ENCODE results near the gene BDP1. TPM values are rescaled to one million over a fixed set of nuclear protein-coding genes. Genes with fewer than 3 reads are reported as not detected.
"Not testable (repeated sequence)": the region's sequence is repeated elsewhere in the genome, so short reads cannot be mapped to it uniquely, and the experiment has no call there.

The BDP1 gene, protein sequence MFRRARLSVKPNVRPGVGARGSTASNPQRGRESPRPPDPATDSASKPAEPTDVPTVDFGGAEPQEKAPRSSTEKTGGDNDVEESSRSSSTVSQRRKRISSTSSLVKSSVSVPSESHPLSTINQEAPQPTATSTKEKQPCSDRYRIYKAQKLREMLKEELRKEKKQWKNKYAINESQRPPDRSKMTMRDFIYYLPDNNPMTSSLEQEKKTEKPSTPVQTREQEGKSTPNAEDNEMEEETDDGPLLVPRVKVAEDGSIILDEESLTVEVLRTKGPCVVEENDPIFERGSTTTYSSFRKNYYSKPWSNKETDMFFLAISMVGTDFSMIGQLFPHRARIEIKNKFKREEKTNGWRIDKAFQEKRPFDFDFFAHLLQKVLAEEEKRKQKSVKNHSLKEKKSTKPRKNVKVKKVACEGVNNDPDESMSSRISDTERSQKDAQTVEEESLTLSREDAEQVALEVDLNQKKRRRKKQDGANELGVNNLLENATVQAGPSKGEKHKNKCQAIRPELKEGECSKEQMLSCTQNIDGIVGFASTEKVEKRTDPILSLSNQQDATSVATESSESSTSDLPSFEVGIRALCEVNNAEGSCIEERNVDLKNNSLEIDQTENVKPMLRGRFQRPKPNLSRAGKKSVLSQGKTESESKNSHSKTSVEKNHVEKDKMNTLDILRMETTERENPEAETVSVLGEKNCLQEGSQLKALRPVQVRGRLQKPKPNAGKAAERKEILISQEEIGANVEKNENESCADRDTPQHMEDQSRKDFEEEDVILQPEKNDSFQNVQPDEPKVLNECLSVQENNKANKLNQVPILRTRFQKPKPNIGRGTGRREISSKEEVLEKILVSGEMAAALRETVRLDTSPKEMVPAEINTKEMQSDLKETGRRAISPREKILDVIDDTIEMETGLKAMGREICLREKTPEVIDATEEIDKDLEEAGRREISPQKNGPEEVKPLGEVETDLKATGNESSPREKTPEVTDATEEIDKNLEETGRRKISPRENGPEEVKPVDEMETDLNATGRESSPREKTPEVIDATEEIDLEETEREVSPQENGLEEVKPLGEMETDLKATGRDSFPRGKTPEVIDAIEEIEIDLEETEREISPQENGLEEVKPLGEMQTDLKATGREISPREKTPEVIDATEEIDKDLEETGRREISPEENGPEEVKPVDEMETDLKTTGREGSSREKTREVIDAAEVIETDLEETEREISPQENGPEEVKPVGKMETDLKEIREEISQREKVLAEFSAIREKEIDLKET (N-terminal part only)
- total RNA-seq = 10 to 100 TPM; 41.8 to 75.3 (median 52.9) TPM

DNA sequence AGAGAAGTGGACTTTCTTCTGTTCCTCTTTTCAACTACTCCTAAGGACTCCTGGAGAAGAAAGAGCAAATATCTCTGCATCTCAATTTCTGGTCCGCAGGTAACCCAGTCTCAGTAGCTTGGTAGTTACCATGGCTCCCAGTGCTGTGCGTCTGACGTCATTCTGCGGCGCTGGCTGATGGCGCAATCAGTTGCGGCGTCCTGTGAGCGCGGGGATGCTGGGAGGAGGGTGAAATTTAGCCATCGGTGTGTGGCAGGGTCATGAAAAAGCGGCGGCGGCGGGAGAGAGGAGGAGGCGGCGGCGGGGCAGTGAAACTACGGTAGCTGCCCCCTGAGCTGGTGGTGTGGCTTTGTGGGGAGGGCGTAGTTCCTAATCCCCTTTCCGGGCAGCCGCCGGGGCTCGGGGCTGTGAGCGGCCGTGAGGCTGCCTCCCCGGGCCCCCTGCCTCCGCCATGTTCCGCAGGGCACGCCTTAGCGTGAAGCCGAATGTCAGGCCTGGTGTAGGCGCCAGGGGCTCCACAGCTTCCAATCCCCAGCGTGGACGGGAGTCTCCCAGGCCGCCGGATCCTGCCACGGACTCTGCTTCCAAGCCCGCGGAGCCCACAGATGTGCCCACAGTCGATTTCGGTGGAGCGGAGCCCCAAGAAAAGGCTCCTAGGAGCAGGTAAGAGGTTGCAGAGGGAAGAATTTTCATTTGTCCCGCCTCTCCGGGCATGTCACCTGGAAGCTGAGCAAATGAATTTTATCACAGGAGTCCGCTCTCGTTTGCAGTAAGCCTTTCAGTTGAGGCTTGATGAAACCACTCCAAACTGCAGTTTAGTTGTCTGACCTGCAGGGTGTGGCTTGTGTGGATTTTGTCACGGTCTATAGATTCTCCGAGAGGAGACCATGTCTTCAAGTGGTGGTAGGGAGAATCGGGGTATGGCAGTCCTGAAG is at the start of gene BDP1:
Gene BDP1, plus strand, starts transcription at position 225 of the 935 bp plus-strand sequence. Its CDS starts 227 bp downstream, at position 452.
- WGBS, 2 donors = 0 to 2% methylated on average over 29 to 40 of the region's 50 CpGs
- Histone ChIP-seq H3K4me1 (peaks cover 6 to 10% of the 10 kb centered on the region in 2 donors), H3K9me3 (no peaks in the 10 kb centered on the region), H3K4me3 (replicated peaks in 1 of 3) (peak within 1 kb of the TSS; percentile 55 to 75 (median 70)), H3K27ac (peak within 1 kb of the TSS; percentile 91 to 93 (median 91)), H3K27me3 (no peaks in the 10 kb centered on the region), H3K36me3 (peaks cover 14 to 15% of the 10 kb centered on the region in 2 donors)
- intact Hi-C loops (cut with DNase I) = no loop called here
- TF ChIP-seq POLR2A (IDR thresholded peaks at IDR 0.05) = peak in 1 of 2 donors; percentile 76
- TF ChIP-seq, protein P1, sequence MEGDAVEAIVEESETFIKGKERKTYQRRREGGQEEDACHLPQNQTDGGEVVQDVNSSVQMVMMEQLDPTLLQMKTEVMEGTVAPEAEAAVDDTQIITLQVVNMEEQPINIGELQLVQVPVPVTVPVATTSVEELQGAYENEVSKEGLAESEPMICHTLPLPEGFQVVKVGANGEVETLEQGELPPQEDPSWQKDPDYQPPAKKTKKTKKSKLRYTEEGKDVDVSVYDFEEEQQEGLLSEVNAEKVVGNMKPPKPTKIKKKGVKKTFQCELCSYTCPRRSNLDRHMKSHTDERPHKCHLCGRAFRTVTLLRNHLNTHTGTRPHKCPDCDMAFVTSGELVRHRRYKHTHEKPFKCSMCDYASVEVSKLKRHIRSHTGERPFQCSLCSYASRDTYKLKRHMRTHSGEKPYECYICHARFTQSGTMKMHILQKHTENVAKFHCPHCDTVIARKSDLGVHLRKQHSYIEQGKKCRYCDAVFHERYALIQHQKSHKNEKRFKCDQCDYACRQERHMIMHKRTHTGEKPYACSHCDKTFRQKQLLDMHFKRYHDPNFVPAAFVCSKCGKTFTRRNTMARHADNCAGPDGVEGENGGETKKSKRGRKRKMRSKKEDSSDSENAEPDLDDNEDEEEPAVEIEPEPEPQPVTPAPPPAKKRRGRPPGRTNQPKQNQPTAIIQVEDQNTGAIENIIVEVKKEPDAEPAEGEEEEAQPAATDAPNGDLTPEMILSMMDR (IDR thresholded peaks at IDR 0.05) = peak in 4 of 6 experiments; percentile 24 to 50 (median 34)
- peak; percentile 97 for DNase-seq

DNA sequence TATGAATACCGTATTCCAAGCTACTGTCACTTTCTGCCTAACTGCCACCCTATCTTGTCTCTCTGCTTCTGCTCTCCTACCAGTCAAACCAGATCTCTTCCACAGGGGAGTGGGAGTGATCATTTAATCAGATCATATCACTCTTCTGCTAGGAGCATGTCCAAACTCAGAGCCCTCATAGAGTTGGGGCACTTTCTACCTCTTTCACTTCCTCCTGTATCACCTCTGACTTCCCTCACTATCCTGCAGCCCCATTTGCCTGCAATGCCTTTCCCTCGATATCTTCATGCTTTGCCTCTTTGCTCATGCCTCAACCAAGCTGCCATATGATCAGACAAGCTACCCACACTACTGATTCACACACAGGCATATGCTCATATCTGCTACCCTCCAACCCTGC is 45.4 kb upstream of the BDP1 start:
- 75 to 77% methylated on average over 2 of the region's 2 CpGs for WGBS, 2 donors
- H3K9me3 ChIP-seq; H3K36me3 ChIP-seq; intact Hi-C loops (cut with DNase I); DNase-seq; H3K4me3 ChIP-seq (replicated peaks in 1 of 3); H3K4me1 ChIP-seq; H3K27ac ChIP-seq; H3K27me3 ChIP-seq: not testable (repeated sequence)

DNA sequence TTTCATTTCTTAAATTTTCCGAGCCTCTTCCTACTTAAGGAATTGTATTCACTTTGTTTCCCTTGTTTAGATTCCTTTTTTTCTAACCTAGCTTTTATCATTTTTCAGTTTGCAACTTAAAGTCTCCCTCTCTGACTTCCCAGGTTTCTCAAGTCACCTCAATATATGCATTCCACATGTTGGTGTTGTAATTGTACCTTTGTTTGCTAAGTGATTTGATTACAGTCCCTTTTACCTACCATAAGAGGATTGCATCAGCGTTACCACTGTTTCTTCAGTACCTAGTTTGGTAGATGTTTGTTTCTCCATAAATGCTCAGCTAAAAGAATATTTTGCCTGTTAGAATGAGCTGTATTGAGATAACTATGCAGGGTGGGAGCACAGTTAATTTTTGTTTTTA is 39.8 kb upstream of the BDP1 start:
- H3K27me3 ChIP-seq; DNase-seq; H3K4me1 ChIP-seq; intact Hi-C loops (cut with DNase I); H3K4me3 ChIP-seq (replicated peaks in 1 of 3); H3K27ac ChIP-seq; H3K36me3 ChIP-seq; H3K9me3 ChIP-seq: not testable (repeated sequence)
- WGBS, 2 donors = 55 to 67% methylated on average over 1 of the region's 2 CpGs

DNA sequence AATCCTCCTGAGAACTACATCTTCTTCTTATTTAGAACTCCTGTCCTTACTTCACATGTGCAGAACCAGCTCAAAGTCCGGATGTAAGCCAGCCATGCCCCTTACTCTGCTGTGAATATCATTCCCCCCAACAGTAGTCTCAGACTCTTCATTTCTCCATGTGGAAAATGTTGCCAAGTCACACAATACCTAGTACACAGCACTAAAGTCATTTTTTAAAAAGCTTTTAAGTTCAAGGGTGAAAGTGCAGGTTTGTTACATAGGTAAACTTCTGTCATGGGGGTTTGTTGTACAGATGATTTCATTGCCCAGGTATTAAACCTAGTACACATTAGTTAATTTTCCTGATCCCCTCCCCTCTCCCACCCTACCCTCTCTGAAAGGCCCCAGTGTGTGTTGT is 37.4 kb upstream of the BDP1 start:
- H3K27ac ChIP-seq; intact Hi-C loops (cut with DNase I); H3K9me3 ChIP-seq; H3K4me3 ChIP-seq (replicated peaks in 1 of 3); H3K36me3 ChIP-seq; H3K27me3 ChIP-seq; H3K4me1 ChIP-seq; DNase-seq: not testable (repeated sequence)
- 90 to 96% methylated on average over 1 of the region's 1 CpG for WGBS, 2 donors

DNA sequence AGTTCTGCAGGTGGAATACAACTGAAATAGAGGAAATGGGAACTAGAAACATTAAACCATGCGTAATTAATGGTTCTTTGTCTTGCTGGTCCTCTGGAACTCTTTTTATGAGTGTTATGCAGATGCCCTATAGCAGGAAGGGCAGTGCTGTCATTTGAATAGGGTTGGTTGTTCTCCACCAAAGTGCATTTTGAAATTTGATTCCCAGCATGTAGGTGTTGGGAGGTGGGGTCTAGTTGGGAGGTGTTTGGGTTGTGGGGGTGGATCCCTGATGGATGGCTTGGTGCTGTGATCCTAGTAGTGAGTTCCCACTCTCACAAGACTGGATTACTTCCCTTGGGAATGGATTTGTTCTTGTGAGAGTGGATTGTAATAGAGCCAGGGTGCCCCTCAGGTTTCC is 34.2 kb upstream of the BDP1 start:
- H3K4me3 ChIP-seq (replicated peaks in 1 of 3); H3K4me1 ChIP-seq; H3K9me3 ChIP-seq; H3K27ac ChIP-seq; DNase-seq; H3K27me3 ChIP-seq; intact Hi-C loops (cut with DNase I); H3K36me3 ChIP-seq: not testable (repeated sequence)
- 21 to 75% methylated on average over 1 of the region's 1 CpG for WGBS, 2 donors

DNA sequence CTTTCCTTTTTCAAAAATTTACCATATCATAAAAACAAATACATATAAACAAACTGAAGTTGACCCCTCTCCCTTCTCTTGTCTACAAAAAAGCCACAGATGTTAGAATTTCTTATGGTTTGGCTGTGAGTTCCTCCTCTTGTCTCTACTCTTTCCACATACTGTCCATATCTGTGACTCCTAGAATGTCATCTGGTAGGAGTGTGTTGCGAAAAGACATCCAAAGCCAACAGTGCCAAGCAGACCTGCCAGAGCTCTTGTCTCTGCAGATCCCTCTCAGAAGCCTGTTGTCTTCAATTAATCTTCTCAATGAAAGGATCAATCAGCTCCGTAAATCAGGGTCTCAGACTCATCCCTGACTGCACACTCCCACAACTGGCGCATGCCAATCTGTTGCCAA is 31.6 kb upstream of the BDP1 start:
- H3K9me3 ChIP-seq; H3K4me1 ChIP-seq; H3K27me3 ChIP-seq; intact Hi-C loops (cut with DNase I); H3K27ac ChIP-seq; H3K36me3 ChIP-seq; H3K4me3 ChIP-seq (replicated peaks in 1 of 3); DNase-seq: not testable (repeated sequence)
- 86 to 88% methylated on average over 3 of the region's 3 CpGs for WGBS, 2 donors

DNA sequence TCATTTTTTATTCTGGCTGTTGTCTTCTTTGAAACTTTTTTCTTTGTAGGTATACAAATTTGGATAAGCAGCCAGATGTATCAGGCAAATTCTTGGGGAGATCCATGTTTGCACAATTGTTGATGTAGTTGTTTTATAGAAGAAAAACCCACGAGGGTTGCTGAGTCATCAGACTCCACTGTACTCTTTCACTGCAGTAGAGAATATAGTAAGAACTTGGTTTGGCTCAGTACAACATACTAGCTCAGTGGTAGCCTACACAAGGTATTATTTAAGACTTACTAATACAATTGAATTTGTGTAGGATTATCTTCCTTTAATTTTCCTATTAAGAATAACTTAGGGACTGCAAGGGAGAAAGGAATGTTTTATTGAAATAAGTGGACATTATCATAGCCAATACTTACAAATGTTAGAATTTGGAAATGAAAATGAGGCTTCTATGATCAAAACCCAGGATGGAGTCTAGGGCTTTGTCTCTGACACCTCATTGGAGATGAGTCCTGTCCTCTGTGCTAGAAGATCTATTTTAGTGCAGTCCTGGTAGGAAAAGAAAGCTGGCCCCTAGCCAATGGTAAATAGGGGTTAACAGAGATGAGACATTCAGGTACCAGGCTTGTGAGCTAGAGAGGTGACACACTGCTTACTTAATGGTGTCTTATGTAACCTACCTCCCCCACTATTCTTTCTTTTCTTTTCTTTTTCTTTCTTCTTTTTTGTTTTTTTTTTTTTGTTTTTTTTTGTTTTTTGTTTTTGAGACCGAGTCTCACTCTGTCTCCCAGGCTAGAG is 28.6 kb upstream of the BDP1 start:
- H3K4me1 ChIP-seq; DNase-seq; H3K27me3 ChIP-seq; H3K4me3 ChIP-seq (replicated peaks in 1 of 3); H3K36me3 ChIP-seq; H3K27ac ChIP-seq; intact Hi-C loops (cut with DNase I); H3K9me3 ChIP-seq: not testable (repeated sequence)
- WGBS, 2 donors = 57 to 73% methylated on average over 2 of the region's 2 CpGs

DNA sequence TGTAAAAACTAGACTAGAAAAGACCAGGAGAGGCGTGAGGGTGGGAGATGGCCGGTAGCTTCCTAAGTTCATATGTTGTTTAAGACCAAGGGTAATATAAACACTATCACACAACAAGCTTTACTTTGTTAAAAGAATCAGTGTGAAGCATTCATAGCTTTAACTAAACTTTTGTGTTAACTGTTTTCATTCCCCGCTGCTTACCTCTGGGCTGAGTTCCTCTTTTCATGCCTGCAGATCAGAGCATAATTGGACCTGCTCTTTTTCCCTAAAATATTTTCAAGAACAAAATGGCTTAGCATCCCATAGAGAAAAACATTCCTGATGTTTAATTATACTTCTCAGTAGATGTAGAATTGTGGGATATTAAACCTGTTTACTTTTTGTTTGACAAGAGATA is 23.0 kb upstream of the BDP1 start:
- H3K27me3 ChIP-seq; DNase-seq; H3K36me3 ChIP-seq; H3K9me3 ChIP-seq; H3K4me1 ChIP-seq; H3K27ac ChIP-seq; intact Hi-C loops (cut with DNase I); H3K4me3 ChIP-seq (replicated peaks in 1 of 3): not testable (repeated sequence)
- 74 to 75% methylated on average over 3 of the region's 3 CpGs for WGBS, 2 donors

DNA sequence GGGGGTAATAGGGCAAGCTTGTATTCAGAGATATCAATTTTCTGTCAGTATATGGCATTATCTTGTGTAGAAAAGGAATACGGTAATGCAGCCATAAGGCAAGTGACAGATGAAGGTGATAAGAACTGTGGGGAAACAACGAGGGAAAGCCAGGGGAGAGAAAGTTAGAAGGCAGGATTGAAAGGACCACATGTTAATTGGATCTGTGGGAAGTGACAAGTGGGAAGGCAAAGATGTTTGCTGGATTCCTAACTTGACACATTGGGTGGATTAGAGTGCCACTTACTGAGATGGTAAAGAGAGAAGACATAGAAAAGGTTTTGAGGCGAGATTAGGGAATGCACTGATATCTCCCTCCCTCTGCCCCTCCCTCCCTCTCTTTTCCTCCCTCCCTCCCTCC is 20.6 kb upstream of the BDP1 start:
- H3K4me3 ChIP-seq (replicated peaks in 1 of 3); intact Hi-C loops (cut with DNase I); H3K4me1 ChIP-seq; H3K27me3 ChIP-seq; H3K36me3 ChIP-seq; H3K27ac ChIP-seq; DNase-seq; H3K9me3 ChIP-seq: not testable (repeated sequence)
- 29 to 33% methylated on average over 3 of the region's 3 CpGs for WGBS, 2 donors

DNA sequence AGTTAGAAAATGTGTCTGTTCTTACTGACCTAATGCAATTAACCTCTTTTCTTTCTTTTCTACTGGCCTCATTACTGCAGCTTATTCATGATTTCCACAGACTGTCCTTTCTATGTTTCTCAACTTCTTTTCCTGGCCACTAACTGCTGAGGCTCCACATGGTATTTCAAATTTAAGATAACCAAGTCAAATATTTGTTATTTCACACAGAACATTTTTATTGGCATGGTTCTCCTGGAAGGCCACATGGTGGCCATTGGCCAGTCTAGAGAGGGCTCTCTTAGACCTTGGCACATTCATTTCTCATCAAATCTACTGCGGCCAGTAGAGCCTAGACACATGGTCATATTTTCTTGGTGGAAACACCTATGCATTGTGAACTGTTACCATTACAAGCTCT is 13.9 kb upstream of the BDP1 start:
- H3K4me3 ChIP-seq (replicated peaks in 1 of 3); H3K36me3 ChIP-seq; H3K9me3 ChIP-seq; DNase-seq; H3K4me1 ChIP-seq; H3K27ac ChIP-seq; intact Hi-C loops (cut with DNase I); H3K27me3 ChIP-seq: not testable (repeated sequence)
- WGBS, 2 donors = 94 to 100% methylated on average over 1 of the region's 1 CpG
